Cerebellar cortex (tissue), 1 donor: Measurements from ENCODE around the gene LDLRAD3.

Source experiments
- DNase-seq: peaks from one replicate; pipeline ENCODE4 v3.0.0-alpha.2; 2015; ENCODE audit warnings: low spot score

Gene LDLRAD3

DNA sequence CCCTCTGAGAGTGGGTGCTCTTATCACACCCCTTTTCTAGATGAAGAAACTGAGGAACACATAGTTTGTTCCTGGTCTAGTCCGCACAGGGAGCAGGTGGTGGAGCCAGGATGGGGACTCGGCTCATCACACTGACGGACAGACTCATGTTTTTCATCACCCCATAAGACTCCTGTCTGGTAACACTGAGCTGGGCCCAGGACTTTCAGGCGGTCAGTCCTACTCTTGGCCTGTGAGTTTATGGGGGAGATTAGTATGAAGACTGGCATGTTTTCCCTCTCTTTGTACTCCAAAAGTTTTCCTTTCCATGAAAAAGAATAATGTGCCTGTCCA lies 160.8 kb downstream of the LDLRAD3 start:
- no peak for DNase-seq

GRCh38 chr11:36105743-36106581 lies 162.1 kb downstream of the LDLRAD3 start:
- DNase-seq: peak; percentile 62

DNA sequence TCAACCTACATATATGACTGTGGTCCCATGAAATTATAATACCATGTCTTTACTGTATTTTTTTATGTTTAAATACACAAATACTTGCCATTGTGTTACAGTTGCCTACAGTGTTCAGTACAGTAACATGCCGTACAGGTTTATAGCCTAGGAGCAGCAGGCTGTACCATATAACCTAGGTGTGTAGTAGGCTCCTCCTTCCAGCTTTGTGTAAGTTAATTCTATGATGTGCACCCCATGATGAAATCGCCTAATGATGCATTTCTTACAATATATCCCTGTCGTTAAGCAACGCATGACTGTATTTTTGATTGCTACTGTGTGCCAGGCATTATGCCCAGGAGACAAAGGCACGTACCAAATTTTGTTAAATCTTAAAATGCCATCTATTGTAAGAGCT lies 163.7 kb downstream of the LDLRAD3 start:
- DNase-seq: no peak

DNA sequence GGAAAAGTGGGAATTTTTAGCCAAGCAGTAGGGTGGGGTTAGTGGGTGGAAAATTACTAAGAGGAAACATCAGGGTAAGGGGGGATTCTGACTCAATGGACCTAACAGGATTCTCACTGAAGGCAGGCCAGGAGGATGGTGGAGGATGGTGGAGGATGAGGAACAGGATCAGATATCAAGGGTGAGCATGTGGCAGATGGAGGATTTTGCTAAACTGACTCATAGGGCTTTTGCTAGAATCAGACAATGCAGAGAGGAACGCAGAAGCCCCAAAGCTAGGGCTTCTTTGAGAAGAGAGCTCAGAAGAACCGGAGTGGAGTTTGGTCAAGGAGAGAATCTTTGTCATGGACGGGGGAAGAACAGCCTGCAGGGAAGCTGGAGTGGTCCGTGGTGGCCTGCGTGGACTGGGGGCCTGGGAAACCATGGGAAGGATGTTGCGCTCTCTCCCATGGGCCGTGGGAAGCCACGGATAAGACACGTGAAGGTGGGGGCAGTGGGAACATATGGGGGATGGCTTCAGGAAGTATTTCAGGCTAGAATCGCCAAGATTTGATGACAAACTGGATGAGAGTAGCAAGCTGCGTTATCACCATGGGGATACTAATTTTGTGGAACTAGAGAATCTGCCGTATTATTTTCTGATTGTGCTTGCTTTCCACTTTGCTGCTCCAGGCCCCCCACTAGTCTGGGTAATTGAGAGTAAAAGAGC lies 165.2 kb downstream of the LDLRAD3 start:
- peak; percentile 35 for DNase-seq

DNA sequence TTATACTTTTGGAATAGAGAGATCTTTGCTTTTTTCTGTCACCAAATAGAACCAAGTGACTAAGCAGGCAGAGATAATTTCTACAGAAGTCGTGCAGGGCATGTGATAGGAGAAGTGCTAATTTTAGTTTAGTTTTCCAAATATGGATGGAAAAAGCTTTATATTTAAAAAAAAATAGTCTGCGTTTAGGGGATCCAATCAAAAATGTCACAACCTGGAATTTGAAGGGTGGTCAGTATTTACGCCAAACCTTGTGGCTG lies 165.7 kb downstream of the LDLRAD3 start:
- DNase-seq: no peak

DNA sequence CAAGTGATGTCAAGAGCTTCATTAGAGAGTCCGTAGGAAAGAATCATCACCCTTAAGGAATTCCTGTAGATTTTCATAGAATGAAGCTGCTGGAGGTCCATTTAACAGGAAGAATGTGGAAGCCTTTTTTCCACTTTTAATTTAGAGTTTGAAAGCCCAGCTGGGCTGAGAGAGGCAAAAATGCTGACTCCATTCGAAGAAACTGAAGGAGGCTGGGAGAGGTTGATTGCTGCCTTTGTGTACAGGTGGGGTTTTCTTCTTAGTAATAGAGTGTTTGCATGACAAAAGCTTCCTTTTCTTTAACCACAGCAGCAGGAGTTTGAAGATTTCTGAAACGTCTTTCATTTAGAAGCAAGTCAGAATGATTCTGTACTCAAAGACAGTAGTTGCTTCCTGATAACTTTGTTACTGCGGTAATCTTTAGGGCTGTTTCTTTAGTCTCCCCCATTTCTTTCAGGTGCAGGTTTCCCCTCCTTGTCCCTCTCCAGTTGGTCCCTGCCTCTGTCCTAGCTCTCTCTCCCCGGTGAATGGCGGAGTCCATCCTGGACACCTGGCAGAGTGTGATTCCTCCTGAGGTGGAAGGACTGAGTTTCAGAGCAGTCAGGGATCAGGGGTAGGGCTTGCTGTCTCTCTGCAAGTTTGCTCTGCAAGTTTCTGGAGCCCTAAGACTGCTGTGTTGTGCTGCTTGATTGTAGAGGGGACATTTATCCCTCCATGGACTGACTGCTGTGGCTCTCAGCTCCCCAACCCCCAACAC lies 166.2 kb downstream of the LDLRAD3 start:
- DNase-seq: peak; percentile 46

GRCh38 chr11:36110668-36111410 lies 167.0 kb downstream of the LDLRAD3 start:
- DNase-seq: peak; percentile 53

- peak; percentile 93 for DNase-seq
Observed at GRCh38 chr11:36114095-36114494, 170.2 kb downstream of the LDLRAD3 start.

- no peak for DNase-seq
Observed at GRCh38 chr11:36115378-36115801, 171.5 kb downstream of the LDLRAD3 start.

GRCh38 chr11:36116161-36116560 lies 172.3 kb downstream of the LDLRAD3 start:
- DNase-seq: peak; percentile 76

- DNase-seq: no peak
Observed at GRCh38 chr11:36118084-36118483, 174.2 kb downstream of the LDLRAD3 start.

DNA sequence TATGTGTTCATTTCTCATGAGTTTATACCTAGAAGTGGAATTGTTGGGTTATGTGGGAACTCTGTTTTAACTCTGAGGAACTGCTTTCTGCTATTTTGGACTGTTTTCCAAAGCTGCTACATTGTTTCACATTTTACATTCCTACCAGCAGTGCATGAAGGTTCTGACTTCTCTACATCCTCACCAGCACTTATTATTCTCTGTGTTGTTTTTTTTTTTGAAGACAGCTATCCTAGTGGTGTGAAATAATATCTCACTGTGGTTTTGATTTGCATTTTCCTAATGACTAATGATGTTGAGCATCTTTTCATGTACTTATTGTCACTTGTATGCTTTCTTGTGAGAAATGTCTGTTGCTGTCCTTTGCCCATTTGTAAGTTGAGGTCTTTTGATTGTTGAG lies 175.4 kb downstream of the LDLRAD3 start:
- no peak for DNase-seq

GRCh38 chr11:36121054-36121453 lies 177.2 kb downstream of the LDLRAD3 start:
- no peak for DNase-seq

DNA sequence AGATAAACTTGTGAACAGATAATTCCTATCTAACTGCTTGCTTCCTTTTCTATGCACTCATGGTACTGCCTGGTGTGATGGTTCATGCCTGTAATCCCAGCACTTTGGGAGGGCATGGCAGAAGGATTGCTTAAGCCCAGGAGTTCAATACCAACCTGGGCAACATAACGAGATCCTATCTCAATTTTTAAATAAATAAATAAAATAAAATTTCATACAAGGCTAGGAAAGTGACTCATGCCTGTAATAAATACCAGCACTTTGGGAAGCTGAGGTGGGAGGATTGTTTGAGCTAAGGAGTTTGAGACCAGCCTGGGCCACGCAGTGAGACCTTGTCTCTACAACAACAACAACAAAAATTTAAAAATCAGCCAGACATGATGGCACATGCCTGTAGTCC lies 178.8 kb downstream of the LDLRAD3 start:
- DNase-seq: no peak

DNA sequence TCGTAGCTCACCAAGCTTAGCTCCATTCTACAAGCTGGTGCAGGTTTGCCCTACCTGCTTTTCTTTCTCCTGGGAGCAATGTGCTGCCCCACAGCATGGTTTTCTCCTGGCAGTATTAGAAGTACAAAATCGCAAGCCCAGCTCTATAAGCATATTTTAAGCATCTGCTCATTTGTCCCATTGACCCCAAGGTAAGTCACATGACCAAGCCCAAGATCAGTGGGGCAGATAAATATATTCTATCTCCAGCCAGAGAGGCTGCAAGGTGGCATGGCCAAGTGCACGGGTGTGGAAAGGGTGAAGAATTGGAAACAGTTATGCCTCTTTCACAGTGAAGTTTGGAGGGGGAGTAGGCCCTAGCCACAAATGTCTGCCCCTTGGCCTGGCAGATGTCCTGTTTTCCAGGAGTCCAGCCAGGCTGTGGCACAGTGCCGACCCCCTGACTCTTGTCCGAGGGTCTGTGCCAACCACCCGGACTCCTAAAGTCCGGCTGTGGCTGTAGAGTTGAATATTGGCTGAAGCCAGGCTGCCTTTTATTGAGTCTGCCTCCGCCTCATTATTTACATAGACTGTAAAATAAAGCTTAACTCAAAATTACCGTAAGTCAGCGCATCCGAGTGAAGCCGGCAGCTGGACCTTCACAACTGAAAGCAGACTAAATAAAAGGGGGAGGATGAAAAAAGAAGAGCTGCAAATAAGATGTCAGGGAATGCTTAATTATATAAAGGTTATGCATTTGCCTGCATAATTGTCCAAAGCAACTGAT lies 179.7 kb downstream of the LDLRAD3 start:
- DNase-seq: peak; percentile 81

GRCh38 chr11:36126678-36127077 lies 182.8 kb downstream of the LDLRAD3 start:
- DNase-seq: no peak

GRCh38 chr11:36127550-36127949 lies 183.7 kb downstream of the LDLRAD3 start:
- no peak for DNase-seq

GRCh38 chr11:36129955-36130354 lies 186.1 kb downstream of the LDLRAD3 start:
- no peak for DNase-seq

DNA sequence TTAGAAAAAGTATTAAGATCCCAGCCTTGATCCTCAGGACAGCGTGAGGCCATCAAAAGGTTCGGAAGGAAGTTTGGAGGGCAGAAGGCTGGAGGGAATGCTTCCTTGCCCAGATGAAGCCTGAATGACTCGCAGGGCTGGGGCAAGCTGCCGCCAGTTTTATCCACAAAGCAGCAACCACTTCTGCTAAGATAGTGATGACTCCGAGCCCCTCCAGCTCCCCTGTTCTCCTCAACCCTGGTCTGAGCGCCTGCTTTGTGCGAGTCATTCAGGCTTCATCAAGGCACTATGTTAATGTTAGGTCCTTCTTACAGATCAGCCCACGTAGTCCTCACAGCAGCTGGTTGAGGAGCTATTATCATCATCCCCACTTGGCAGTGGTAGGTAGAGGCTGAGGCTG lies 186.5 kb downstream of the LDLRAD3 start:
- DNase-seq: no peak

DNA sequence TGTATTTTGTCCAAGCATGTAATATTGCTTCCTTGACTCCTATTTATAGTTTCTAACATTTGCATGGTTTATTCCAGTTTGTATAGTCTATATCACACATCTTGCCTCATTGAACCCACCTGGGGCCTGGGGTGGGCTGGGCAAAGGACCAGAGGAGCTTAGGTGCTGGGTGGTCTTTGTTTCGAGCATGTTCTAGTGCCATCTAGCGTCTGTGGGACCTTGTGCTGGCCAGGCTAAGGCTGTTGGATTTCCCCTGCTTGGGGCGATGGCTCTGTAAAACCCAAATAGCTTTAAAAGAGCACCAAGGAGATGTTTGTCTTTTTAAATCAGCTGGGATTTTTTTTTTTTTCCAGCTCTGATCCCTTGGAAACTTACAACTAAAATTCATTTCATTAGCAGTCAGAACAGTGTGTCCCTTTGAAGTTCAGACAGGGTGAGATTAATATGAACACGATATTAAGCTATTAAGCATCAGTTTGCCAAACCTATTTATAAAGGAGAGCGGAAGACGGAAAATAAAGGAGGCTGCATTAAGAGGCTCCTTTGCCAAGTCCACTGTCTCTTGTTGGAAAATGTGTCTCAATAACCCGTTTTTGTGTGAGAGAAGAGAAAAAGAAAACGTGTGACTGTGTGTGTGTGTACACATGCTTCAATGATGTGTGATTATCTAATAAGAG lies 188.0 kb downstream of the LDLRAD3 start:
- DNase-seq: peak; percentile 89

DNA sequence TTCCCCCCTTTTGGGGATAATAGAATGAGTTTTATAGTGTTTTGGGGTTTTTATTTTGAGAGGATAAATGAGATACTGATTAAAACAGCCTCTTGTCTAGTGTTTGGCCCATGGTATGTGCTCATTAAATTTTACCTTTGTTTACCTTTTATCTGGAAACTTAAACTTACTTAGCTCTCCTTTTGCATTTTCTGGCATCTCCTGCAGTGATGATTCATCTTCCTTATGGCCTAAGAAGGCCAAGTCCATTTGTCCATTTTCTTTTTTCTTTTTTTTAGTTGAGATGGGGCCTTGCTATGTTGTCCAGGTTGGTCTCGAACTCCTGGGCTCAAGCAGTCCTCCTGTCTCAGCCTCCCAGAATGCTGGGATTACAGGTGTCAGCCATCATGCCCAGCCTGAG lies 189.1 kb downstream of the LDLRAD3 start:
- DNase-seq: no peak
